Right renal pelvis (tissue), 4 donors: ENCODE results near the gene CXorf49. TPM values are rescaled to one million over a fixed set of nuclear protein-coding genes. Genes with fewer than 3 reads are reported as not detected.
"Not testable (repeated sequence)": the region's sequence is repeated elsewhere in the genome, so short reads cannot be mapped to it uniquely, and the experiment has no call there.

ENCODE experiments used
- DNase-seq, 4 donors: peaks; one replicate each; pipeline ENCODE4 v3.0.0-alpha.2; 2013; ENCODE audit warnings: low read depth in 4 of 4, low spot score in 3 of 4, missing footprints in 1 of 4
- polyA plus RNA-seq, 4 donors: library from polyadenylated mRNA; unstranded; fragments of 120-200 nt; gene quantifications; one replicate each; pipeline ENCODE4 v1.2.1, GENCODE V29; 2013; ENCODE audit not compliant: insufficient read length in 4 of 4

CXorf49 gene
- under 1 TPM in 1 of 4 donors, not detected in 3; 0.10 TPM for polyA plus RNA-seq

DNA sequence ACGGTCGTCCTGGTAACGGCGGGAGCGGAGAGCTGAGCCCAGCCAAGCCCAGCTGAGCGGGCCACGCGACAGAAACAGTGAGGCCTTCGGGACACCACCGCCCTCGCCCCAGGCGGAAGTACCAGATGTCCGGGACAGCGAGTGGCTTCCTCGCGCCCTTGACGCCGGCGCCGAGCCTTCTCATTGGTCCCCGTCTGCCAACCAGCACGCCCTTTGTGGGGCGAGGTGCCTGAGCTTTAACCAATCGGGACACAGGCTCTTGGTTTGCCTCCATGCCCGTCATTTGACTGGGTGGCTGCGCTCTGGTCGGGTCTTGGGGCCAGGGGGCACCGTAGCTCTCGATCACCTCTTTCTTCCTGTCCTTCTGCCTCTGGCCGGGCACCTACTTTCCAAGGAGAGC lies at the start of gene CXorf49:
Gene CXorf49 (minus strand): TSS at position 101 of the 400 bp plus-strand sequence. CDS start 134 bp downstream, outside the sequence.
- DNase-seq, result not testable (repeated sequence)

GRCh38 chrX:71767134-71767533 lies 49.0 kb upstream of the CXorf49 start:
- DNase-seq, result not testable (repeated sequence)

- not testable (repeated sequence) for DNase-seq
These were observed 47.5 kb upstream of the CXorf49 start for GRCh38 chrX:71765613-71766012.

- not testable (repeated sequence) for DNase-seq
These were observed 46.7 kb upstream of the CXorf49 start for GRCh38 chrX:71764832-71765231.

GRCh38 chrX:71763049-71763448 lies 45.0 kb upstream of the CXorf49 start, which contains the start of gene CXorf49B:
CXorf49B (plus strand) TSS chrX:71763349; CDS start chrX:71763424, 75 bp downstream.
- DNase-seq, result not testable (repeated sequence)

DNA sequence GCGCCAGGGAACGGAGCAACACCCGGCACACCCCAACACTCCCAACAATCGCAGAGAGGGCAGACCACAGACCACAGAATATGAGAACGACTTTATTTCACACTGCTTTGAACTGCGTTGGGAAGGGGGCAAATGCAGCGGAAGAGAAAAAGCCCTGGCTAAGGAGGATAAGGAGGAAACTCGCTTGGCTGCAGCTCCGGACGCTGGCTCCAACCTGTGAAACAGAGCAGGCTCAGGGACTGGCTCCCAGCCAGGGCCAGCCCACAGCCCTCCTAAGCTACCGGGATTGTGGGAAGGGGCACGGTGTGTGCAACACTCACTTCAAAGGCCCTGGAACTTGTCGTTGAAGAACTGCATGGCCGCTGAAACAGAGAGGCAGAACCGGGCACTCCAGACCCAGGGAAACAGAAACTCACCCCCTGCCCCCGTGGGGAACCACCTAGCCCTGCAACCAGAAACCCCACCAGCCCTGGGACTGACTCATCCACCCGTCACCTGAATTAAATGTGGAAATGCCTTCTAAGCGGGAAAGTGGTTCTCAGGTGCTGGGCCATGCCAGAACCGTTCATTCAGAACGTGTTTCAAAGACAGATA lies 42.7 kb upstream of the CXorf49 start:
- not testable (repeated sequence) for DNase-seq

DNA sequence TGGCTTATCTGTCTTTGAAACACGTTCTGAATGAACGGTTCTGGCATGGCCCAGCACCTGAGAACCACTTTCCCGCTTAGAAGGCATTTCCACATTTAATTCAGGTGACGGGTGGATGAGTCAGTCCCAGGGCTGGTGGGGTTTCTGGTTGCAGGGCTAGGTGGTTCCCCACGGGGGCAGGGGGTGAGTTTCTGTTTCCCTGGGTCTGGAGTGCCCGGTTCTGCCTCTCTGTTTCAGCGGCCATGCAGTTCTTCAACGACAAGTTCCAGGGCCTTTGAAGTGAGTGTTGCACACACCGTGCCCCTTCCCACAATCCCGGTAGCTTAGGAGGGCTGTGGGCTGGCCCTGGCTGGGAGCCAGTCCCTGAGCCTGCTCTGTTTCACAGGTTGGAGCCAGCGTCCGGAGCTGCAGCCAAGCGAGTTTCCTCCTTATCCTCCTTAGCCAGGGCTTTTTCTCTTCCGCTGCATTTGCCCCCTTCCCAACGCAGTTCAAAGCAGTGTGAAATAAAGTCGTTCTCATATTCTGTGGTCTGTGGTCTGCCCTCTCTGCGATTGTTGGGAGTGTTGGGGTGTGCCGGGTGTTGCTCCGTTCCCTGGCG lies 2.3 kb upstream of the CXorf49 start:
- not testable (repeated sequence) for DNase-seq

GRCh38 chrX:71719195-71719594 lies 1.1 kb upstream of the CXorf49 start:
- DNase-seq, result not testable (repeated sequence)

DNA sequence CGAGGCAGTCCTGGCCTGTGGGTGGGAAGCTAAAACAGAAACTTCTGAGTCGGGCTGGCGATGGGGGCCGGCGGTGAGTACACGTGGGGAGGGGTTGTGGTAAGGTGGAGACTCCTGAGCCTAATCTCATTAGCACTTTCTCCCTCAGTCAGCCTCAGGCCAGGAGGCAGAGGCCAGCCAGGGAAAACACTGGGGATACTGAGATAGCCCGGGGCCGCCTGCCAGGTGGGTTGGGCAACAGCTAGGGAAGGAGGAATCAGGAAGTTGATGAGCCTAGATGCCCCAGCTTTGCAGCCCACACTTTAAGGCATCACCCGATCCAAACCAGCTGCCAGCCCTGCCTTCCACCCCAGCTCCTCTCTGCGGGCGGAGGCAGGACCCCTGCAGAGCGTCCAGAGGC lies 1.8 kb downstream of the CXorf49 start:
- not testable (repeated sequence) for DNase-seq

- not testable (repeated sequence) for DNase-seq
These were observed 2.5 kb downstream of the CXorf49 start for GRCh38 chrX:71715551-71715950.

DNA sequence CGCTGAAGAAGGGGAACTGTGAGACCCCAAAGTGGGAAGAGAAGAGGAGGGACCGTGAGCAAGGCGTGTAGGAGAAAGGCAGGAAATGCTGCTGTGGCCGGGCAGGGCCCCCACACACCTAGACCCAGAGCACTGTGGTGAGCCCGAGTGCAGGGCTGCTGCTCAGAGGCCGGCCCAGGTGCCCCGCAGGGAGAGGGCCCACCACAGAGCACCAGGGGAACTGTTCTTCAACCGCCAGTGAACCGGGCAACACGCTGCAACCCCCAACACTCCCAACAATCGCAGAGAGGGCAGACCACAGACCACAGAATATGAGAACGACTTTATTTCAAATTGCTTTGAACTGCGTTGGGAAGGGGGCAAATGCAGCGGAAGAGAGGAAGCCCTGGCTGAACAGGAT lies 4.0 kb downstream of the CXorf49 start:
- not testable (repeated sequence) for DNase-seq

GRCh38 chrX:71702853-71703252 lies 15.2 kb downstream of the CXorf49 start:
- not testable (repeated sequence) for DNase-seq

DNA sequence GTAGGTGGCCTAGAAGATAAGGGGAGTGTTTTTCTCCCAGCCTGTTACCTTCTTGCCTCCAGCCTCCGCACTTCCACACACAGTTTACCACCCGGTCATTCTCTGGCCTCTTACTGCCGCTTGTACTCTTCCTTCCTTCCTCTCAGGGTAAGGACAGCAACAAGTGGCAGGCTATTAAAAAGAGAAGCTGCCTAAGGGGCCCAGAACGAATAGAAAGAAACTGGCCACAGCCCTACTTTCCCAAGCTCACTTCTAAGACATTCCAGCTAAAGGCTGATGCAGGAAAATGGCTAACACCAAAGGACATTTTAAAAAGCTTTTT lies 19.1 kb downstream of the CXorf49 start:
- not testable (repeated sequence) for DNase-seq

GRCh38 chrX:71698299-71699022 lies 19.6 kb downstream of the CXorf49 start:
- not testable (repeated sequence) for DNase-seq

DNA sequence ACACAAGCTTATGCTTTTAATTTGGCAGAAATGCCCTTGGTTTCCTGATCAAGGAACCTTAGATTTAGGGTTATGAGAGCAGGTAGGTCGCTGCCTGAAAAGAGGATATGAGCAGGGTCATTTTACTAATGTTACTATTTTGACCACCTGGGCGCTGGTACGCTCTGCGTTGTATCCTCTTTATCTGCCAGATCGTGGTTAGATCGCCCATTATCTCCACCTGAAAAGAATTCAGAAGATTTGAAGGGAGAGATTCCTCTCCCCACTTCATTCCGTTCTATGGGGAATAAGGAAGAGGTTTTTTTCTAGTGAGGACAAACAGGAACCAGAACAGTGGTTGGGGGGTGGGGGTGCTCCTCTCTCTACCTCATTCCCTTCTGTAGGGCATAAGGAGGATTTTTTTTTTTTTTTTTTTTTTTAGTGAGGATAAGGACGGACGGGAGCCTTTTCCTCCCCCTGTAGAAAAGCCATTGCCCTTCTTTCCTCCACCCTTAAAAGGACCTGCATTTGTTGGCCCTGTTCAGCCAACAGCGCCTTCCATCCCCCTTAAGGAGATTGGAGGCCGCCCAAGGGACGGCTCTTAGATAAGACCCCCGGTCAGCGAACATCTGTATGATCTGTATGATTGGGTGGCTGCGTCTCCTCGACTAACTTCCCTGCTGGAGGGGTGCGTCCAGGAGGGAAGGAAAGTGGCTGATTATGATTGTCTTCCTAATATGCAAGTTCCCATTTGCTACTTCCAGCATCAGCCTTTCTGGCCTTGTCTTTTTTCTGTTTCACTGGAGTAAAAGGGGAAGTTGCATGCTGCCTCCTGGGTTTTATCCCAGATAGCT lies 20.4 kb downstream of the CXorf49 start:
- DNase-seq, result not testable (repeated sequence)

DNA sequence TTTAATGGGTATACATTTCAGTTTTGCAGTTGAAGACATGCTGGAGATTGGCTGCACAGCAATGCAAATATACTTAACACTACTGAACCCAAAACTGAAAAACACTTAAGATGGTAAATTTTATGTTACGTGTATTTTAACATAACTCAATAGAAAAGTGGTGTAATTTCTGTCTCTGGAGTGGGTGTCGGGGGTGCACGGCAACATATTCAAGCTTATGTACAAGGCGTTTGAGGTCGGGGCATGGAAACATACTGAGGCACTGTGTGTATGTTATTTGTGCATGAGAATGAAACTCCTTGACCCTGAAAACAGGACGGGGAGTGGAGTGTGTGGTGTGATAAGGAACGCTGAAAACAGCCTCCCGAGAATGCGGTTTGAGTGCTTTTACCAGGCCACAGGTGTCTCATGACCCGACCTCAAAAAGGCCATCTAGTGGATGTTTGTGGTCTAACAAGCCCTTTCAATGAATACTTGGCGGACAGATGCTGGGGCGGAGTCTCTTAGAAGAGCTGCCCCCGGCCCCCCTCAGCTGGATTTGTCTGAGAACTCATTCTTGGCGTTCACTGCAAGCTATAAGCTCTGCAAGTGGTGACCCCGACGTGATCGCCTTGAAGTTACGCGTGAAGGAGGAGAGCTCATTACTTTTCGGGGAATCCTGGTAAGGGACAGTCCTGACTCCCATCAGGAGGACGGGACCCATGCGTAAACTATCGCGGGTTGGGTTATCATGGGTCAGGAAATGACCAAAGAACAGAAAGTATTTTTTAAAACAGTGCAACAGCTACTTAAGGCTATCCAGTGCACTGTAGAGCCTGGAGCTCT lies 21.2 kb downstream of the CXorf49 start:
- DNase-seq, result not testable (repeated sequence)

DNA sequence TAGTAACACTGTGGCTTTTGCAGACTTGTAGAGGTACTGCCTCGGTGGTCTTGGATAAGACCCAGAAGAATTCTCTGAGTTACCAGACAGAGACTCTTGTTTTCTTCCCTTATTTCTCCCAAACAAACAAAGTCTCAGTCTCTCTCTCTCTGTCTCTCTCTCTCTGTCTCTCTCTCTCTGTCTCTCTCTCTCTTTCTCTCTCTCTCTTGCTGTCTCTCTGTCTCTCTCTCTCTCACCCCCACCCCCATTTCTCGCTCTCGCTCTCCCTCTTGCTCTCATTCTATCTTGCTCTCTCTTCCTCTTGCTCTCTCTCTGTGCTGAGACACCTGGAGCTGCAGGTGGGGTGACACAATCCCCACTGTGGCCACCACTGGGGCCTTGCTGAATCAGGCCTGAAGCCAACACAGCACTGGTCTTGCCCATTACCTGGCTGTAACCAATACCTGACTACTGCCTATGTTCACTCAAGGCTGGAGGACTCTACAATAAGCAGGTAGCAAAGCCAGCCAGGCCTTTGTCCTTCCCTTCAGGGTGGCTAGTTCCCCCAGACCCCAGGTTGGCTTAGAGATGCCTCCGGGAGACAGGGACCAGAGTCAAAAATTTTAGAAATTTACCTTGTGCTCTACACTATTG lies 38.4 kb downstream of the CXorf49 start:
- no peak for DNase-seq

DNA sequence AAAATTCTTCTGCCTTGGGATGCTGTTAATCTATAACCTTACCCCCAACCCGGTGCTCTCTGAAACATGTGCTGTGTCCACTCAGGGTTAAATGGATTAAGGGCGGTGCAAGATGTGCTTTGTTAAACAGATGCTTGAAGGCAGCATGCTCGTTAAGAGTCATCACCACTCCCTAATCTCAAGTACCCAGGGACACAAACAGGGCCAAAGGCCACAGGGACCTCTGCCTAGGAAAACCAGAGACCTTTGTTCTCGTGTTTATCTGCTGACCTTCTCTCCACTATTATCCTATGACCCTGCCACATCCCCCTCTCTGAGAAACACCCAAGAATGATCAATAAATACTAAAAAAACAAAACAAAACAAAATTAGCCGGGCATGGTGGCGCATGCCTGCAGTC lies 40.9 kb downstream of the CXorf49 start:
- not testable (repeated sequence) for DNase-seq

GRCh38 chrX:71676068-71676795 lies 41.9 kb downstream of the CXorf49 start:
- not testable (repeated sequence) for DNase-seq
